Iris pigment epithelial cell (primary cell): ENCODE data around the gene CLTB.

Source experiments
- DNase-seq: peaks from one replicate; pipeline ENCODE4 v3.0.0-alpha.2; 2011; ENCODE audit warnings: low read depth

The CLTB gene

DNA sequence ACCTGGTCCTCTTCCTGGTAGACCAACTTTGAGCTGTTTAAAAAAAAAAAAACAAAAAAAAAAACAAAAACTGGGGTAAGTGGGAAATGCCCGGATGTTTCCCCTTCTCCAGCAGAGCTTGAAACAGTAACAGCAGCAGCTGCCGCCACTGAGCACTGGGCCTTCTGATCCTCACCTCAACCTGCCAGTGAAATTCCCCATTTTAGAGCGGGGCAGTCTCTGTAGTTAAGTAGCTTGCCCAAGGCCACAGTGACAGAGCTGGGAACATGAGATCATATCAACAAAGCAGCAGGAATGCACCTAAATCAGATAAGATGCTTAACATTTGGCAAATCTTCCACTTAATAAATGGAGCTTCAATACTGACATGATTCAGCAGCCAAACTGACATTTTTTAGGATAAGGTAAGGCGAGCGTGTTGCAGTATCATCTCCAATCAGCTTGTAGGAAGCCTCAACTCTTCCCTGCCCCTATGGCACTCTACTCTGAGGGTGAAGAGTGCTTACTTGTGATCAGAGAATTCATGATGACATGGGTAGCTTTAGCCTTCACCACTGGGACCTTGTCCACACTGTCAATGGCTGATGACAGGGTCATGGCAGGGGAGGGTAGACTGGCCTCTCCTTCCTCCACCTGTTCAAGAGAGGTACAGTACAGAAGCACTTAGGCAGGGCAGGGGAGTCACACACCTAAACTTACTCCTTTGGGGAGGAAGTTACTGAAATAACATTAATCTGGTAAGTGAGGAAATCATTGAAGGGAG lies 64.0 kb downstream of the CLTB start:
- DNase-seq: peak; percentile 73

DNA sequence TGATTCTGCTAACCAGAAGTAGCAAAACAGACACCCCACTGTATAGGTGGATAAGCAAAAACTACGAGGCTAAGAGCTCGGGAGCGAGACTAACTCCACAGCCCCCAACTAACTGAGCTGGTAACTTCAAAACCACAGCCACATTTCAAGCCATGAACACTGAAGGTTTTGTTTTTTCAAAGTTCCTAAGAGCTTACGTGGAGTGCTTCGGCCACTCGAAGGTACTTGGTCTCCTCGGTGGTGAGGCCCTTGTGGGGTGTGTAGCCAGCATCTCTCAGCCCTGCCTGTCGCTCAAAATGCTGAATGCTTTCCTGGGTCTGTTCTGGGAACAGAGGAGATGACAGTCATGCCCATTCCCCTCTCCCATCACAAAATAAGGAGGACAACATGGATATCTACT lies 65.9 kb downstream of the CLTB start:
- no peak for DNase-seq

GRCh38 chr5:176342766-176343458 lies 73.4 kb downstream of the CLTB start:
- DNase-seq: no peak
